NOMO-1 treated with DMSO at 0.1 percent for 48 hours (cell line): Measurements from ENCODE around the gene NOS2.
"Not testable (repeated sequence)": the region's sequence is repeated elsewhere in the genome, so short reads cannot be mapped to it uniquely, and the experiment has no call there.

Experiments used
- DNase-seq: peaks from one replicate; lab custom pipeline; 2025; ENCODE audit not compliant: unreplicated experiment; lab: John Stamatoyannopoulos, UW

Gene NOS2

DNA sequence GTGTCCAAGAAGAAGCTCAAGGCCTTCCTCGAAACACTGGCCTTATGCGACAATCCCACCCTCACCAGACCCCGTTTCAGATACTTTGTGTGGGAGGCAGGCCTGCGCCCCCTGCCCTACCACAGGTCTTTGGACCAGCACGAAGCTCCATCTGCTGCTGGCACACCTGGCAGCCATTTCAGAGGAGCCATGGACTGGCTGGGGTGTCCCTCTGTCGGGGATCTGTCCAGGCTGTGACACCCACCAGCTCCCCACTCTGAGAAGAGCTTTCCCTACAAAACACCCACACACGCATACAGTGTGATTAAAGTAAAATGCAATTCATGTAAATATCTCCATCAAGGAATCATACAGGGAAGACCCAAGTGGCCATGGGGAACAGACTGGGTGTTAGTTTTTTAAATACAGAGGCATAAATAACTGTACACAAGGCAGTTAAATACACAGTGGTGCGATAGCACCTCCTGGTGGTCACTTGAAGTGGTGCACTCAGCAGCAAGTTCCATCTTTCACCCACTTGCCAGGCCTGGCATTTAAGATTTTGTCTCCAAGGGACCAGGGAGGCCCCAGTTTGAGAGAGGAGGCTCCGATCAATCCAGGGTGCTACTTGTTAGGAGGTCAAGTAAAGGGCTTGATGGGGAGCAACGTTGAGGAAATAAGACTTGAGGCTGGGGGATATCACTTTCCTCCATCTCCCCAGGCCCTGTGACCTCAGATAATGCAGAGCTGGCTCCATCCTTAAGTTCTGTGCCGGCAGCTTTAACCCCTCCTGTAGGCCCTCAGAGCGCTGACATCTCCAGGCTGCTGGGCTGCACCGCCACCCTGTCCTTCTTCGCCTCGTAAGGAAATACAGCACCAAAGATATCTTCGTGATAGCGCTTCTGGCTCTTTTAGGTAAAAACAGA is 43.6 kb downstream of the NOS2 start:
- DNase-seq: peak; percentile 21

DNA sequence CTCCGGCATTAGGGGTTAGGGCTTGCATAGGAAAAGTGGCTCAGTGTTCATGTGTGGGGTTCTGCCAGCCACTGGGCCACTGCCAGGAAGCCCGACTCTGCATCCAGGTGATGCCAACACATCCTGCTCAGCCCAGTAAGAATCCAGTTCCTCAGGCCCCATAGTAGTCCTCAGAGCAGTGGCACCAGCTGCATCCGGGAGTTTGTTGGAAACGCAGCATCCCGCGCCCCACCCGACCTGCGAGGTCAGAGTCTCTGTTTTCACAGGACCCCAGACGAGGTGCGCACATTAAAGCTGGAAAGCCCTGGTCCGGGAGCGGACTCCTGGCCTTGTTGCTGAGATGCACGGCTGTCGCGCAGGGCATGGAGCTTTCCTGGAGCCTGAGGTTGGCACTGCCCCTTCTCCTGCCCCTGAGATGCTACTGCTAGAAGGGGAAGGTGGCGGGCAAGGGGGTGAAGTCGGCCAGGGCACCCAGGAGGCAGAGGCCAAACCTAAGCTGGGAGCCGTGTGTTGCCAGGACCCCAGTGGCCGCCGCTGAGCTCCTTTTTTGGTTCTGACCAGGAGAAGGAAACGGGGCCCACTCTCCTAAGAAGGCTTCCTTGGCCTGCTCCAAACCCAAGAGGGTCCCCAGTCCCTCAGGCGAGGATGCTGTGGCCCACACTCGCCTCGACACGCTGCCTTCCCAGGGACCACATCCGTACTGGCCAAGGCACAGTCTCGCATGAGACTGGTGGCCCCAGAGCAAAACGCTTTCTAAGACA is 44.4 kb downstream of the NOS2 start:
- DNase-seq: no peak

DNA sequence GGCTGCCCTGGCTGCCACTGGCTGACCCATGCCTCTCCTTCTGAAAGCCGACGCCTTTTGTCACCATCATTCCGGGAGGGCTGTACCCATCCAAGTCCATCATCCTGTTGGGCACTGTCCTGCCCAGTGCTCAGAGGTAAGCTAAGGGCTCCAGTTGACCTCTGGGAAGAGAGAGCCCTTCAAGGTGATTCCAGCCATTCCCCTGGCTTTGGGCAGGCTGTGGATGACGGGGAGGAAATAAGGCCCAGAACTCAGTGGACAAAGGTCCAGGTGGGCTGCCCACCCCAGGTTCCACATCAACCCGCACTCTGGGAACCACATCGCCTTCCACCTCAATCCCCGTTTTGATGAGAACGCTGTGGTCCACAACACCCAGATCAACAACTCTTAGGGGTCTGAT is 45.8 kb downstream of the NOS2 start:
- no peak for DNase-seq

DNA sequence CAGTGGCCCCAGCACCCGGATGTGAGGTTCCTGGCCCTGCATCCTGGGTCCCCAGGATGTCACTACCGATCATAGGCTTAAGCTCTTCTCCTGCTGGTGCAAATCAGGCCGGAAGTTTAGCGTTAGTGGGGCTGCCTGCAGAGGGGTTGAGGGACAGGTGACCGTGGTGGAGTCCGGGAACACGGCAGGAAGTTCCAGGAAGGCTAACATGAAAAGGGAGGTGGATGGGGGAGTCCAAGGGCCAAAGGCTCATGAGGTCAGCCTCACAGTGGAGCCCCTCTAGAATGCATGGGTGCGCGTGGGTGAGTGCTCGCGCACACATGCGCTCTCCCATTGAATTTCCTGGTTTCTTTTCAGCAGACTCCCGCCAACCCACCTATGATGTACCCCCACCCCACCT is 46.6 kb downstream of the NOS2 start:
- not testable (repeated sequence) for DNase-seq

DNA sequence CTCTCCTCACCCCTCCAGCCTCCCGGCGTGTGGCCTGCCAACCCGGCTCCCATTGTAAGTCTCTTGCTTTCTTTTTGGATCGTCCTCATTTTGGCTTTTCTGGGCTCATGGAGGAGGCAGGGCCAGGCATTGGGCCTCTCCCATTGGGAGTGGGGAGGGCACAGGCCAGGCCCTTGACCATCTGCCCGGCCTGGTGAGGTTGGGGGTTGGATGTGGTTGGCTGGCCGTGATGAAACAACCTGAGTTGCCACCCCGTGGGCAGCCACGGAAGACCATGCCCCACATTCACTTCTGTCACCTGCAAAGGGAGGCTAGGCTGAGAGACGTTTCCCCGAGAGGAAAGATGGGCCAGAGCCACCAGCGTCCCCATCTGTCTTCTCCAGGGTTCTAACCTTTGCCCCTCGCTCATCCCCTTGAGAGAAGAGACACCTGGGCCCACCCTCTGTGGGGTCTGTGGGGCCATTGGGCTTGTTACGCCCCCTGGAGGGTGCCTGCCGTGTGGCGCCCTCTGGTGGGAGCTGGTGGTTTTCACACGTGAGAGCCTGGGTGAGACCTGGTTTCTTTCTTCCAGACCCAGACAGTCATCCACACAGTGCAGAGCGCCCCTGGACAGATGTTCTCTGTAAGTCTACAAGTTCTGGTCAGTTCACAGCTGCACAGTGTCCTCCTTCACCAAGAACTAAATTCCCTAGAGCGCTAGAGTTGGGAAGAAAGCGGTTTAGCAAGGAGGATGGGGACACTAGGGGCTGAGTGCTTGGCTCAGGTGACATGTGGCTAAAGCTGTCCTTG is 47.3 kb downstream of the NOS2 start:
- not testable (repeated sequence) for DNase-seq

DNA sequence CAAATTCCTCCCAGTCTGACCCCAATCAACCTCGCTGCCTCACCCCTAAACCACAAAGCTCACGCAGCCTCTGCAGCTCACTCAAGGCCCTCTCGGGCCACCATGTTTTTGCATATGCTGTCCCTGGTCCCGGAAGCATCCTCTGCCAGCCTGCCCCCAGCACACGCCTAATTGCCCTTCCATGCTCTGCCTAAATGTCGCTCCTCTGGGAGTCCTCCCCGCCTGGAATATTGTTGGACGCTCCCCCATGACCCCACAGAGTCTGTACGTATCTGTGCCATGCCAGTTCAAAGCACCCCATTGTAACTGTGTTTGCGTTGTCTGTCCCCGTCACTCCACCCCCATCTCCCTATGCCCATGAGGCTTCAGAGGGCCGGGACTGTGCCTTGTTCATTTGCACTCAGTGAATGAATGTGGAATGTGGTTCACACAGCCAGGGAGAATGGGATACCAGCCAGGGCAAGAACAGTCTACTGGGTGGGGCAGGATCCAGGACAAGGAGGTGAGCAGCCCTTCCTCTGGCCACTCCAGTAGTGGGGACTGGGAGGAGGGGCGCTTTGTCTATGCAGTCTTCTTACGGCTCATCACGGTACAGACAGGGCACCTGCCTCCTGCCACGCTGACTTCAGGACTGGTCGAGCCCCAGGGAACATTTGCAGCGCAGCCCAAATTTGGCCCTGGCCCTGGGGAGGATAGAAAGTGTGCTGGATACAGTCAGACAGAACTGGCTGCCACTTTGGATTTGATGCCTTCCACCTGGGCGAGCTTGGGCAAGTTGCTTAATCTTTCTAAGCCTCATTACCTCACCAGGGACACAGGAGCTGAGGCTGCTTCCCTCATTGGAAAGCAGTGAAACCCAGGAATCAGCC is 48.5 kb downstream of the NOS2 start:
- DNase-seq: no peak

DNA sequence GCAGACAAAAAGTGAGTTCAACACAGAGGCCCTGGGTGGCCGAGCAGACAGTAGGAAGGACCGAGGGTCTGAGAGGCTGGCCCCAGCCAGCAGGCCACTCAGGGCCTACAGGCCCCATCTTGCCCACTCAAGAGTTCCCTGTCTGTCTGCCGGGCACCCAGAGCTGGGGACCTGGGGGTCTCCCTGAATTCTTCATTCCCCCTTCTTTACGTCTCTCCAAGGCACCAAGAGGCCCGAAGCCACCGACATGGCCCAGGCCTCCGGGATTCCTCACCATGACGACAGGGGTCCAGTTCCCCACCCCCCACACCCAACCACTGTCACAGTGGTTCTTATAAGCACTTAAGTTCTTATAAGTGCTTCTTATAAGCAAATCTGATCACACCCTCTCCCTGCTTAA is 49.2 kb downstream of the NOS2 start:
- DNase-seq: no peak

DNA sequence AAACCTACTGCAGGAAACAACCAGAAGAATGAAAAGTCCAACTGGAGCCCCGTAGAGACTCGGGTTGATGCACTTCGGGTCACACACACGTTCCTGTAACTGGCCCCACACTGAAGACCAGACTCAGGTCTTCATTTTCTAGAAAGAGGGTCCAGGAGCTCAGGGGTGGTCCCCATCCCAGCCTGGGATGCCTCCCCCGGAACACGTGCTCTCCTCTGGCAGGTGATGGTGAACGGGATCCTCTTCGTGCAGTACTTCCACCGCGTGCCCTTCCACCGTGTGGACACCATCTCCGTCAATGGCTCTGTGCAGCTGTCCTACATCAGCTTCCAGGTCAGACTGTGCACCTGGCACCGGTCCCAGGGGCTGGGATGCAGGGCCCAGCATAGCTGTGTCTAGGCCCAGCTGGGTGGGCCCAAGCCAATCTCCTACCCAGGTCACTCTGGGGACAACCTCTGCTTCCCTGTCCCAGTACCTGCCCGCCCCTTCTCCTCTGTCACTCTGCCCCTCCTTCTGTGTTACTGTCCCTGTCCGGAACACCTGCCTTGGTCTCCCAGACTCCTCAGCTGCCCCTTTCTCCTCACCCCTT is 50.7 kb downstream of the NOS2 start:
- not testable (repeated sequence) for DNase-seq

DNA sequence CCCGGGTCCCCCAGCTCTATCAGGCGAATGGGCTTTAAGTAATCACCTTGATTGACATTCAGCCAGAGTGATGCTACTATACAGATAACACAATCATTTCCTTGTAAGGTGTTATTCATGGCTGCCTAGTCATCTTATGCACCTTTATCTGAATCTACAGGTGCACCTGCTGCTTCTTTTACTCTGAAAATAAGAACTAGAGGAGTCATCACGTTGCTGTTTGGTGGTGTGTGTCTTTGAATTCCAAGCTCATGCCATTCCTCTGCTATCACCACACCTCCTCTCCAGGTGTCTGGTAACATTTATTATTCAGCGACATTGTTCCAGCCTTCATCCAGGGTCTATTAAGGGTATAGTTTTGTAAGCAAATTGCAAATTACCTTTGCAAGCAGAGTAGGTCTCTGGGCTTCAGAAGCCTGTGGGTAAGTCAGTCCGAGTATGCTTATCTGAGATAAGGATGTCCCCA is 51.9 kb downstream of the NOS2 start:
- DNase-seq: no peak

DNA sequence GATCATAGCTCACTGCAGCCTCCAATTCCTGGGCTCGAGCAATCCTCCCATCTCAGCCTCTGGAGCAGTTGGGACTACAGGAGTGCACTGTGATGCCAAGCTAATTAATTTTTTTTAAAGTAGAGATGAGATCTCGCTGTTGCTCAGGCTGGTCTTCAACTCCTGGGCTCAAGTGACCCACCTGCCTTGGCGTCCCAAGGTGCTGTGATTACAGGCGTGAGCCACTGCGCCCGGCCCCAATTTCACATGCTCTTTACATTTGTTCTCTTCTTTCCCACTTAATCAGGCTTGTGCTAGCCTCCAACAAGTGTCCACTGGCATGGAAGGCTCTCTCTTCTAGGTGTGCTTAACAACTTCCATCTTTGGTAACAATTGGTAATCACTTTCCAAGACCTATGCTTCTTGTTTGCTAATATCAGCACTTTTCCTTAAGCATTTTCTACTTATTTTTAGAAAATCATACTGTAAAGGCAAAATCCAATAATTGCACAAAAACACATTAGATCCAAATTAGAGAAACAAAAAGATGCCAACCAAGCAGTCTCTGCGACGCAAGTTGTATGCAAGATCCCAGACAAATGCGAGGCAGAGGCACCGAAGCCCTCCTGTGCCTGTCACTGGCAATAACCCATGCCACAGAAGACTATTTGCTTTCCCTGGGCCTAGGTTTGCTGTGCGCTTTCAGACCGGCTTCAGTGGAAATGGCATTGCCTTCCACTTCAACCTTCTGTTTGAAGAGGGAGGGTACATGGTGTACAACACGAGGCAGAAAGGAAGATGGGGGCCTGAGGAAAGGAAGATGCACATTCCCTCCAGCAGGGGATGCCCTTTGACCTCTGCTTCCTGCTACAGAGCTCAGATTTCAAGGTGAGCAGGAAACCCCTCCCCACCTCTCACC is 52.6 kb downstream of the NOS2 start:
- DNase-seq: no peak

DNA sequence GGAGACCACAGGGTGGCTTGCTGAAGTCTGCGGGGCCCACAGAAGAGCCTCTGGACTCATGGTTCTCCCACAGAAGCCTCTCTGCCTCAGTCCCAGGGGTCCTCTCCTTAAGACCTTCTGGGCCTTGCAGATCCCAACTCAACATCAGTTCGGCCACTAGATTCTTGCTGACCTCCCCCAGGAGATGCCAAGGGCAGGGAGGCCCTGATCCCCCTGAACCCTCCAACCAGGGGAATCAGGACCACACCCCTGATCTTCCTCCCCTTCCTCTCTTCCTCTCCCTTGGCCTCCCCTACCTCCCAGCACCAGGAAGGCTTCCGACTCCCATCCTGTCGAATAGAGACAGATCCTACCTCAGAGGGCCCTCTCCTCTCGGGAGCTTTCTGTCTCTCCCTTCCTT is 53.4 kb downstream of the NOS2 start:
- DNase-seq: no peak

DNA sequence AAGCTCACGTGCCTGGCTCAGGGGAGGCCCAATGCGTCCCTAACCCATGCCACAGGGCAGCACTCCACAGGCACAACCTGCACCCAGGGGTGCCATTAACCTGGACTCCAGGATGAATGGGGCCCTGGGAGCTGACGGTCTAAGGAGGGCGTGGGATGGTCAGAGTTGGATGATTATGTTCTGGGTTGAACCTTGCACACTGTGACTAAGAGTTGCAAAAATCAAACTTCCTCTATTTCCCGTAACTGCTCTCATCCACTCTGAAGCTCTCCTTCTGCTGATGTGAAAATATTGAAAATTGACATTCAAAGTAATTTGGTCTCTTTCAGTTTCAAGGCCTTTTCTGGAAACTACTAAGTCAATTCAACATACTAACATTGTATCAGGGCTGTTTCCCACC is 54.0 kb downstream of the NOS2 start:
- peak; percentile 56 for DNase-seq

DNA sequence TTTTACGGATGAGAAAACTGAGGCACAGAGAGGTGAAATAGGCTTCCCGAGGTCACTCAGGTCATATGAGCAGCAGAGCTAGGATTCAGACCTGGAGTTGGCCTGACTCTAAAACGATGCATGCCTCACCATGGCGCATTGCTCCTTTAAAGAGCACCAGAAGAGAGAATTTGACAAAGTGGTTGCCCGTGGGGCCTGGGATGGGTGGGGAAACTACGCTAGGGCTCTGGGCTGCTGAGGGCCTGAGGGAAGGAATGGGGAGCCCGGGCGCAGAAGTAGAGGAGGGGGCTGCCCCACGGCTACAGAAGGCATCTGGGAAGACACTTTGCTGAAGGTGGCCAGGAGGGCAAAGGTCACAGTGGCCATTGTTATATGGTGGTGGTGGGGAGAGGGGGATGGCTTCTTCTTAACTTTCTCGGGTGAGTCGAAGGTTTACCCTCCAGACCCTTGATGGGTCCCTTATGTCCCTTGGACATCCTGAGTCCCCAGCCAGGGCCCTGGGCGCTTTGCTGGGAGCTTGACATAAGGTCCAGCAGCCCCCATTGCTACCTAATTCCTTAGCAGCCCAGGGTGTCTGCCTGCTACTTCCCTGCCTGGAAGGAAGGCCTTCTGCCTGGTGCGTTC is 55.0 kb downstream of the NOS2 start:
- not testable (repeated sequence) for DNase-seq

DNA sequence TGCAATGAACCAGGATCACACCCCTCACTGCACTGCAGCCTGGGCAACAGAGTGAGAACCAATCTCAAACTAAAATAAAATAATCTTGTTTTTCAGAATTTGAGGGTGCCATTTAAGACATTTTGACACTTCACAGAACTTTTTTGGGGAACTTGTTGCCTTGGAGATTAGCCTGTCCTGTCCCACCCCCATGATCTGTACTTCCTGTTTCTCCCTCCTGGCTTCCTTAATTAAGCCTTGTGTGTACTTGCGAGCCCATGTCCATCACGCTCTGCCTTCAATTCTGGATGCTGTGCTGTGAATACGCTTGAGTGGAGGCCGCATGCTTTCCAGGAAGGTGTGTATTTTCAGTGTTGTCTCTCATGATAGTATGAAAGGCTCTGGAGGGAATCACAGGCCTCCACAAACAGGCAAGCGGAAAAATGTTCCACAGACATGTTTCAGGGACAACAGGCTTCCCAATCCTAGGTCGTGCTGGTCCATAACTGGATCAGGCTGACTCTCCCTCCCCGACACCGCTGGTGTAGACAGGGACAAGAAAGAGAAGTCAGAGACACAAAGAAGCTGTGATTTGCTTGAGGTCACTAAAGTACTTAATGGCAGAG is 56.9 kb downstream of the NOS2 start:
- DNase-seq: peak; percentile 57

DNA sequence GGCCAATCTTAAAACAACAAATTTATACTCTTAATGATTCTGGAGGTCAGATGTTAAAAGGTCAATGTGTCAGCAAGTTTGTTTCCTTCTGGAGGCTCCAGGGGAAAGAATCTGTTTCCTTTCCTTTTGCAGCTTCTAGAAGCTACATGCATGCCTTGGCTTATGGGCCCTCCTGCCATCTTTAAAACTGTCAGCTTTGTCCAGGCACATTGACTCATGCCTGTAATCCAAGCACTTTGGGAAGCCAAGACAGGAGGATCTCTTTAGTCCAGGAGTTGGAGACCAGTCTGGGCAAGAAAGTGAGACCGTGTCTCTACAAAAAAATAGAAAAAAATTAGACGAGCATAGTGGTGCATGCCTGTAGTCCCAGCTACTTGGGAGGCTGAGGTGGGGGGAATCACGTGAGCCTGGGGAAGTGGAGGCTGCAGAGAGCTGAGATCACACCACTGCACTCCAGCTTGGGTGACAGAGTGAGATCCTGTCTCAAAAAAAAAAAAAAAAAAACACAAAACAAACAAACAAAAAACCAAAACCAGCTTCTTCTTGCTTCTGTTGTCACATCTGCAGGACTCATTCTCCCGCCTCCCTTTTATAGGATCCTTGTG is 58.3 kb downstream of the NOS2 start:
- DNase-seq: no peak

DNA sequence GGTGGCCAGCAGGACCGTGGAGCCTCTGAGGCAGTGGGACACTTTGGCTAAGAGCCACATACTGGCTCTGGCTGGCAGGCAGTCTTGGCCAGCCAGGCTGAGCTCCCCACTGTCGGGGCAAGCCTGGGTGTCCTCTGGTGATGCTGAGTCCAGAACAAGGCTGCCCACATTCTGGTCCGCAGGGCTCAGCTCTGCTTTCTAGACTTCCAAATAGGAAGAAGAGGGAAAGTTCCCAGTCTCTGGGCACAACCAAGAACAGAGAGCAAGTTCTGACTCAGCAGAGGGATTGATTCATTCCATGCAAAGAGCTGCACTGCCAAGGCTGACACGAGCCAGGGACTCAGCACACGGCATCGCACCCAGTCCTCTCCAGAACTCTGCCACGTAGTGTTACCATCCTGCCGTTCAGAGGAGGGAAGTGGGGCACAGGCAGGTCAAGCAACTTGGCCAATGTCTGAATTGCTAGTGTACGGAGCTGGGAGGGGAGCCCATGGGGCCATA is 58.9 kb downstream of the NOS2 start:
- DNase-seq: no peak

DNA sequence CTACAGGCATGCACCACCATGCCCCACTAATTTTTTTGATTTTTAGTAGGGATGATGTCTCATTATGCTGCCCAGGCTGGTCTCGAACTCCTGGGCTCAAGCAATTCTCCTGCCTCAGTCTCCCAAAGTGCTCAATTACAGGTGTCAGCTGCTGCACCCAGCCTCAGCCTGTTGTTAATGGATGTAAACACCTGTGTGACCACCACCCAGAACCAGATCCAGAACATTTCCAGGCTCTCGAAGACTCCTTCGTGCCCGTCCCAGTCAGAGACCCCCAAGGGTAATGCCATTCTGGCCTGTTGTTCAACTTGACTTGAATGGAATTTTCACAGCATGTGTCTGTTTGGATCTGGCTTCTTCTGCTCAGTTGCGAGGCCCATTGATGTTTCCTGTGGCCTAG is 59.8 kb downstream of the NOS2 start:
- DNase-seq: not testable (repeated sequence)

DNA sequence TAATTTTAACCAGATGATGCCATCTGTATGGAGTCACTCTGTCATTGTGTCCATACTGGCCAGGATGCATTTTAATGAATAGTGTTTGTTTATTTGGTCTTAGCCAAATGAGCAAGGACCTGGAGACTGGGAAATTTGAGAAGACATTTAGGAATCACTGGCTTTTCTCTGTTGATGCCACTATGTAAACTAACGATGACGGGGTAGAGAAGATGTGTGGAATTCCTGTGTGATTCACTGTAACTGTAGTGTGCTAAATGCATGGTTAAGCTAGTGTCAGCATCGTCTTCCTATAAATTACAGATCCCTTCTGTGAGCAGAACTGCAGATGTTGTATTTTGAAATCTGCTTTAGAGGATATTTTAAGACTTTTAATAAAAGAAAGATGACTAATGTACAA is 66.6 kb downstream of the NOS2 start:
- no peak for DNase-seq
